ENCODE results near the gene CDK16.

- TF ChIP-seq SP1 (IDR thresholded peaks at IDR 0.05) = no peak
- TF ChIP-seq BHLHE40 (IDR thresholded peaks at IDR 0.05; ENCODE audit: borderline replicate concordance) = no peak
- TF ChIP-seq CTBP1 (IDR thresholded peaks at IDR 0.05; ENCODE audit: borderline replicate concordance) = no peak
- TF ChIP-seq ARNT (IDR thresholded peaks at IDR 0.05) = no peak
- no peak for TF ChIP-seq FOXA1 (IDR thresholded peaks at IDR 0.05)
- no peak for TF ChIP-seq TARDBP (IDR thresholded peaks at IDR 0.05)
These were observed 687 bp downstream of the CDK16 start for GRCh38 chrX:47218920-47219815.

Data from HEK293T (cell line).